Transverse colon (tissue), 4 donors: Measurements from ENCODE around the gene GPR152.

Source experiments
- CTCF ChIP-seq, 5 experiments: fragments of 200-600 bp in 3 of 5; fragments of 450-650 bp in 2 of 5; sonication (generic) in 3 of 5; IDR thresholded peaks; 1 replicate in 2 of 5; 2 replicates in 3 of 5; pipeline ENCODE4 v1.5.1; 2016 to 2017; ENCODE audit warnings: antibody characterized with exemption in 5 of 5, inconsistent platforms in 3 of 5, mild to moderate bottlenecking in 2 of 5, moderate library complexity in 1 of 5
- POLR2A ChIP-seq: fragments of 450-650 bp; IDR thresholded peaks from one replicate; pipeline ENCODE4 v1.6.1; 2016; ENCODE audit warnings: antibody characterized with exemption, mild to moderate bottlenecking, moderate library complexity
- POLR2AphosphoS5 ChIP-seq, 3 donors: sonication (generic); formaldehyde crosslinking; IDR thresholded peaks; one replicate each; pipeline ENCODE4 v1.6.1; 2016; ENCODE audit warnings: antibody characterized with exemption in 3 of 3

DNA sequence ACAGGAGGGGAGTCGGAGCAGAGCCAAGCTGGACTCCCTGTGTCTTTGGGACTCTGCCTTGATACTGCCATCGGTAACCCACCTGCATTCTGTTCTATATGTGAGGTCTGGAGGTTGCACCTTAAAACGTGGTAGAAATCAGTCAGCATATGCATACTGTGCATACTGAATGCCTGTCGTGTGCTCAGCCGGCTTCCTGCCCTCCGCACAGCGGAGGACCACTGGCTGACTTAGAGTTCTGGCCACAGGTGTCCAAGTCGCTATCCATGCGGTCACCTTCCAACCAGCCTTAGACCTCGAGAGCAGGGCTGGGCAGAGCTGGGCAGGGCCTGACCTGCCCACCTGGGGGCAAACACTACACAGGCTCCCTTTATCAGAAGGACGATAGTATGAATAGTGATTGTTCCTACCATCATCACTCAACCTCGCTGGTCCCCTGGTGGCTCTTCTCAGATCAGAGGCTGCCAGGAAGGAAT, 44.8 kb downstream of the GPR152 start:
- TF ChIP-seq POLR2AphosphoS5 (IDR thresholded peaks at IDR 0.05), result no peak
- TF ChIP-seq CTCF (IDR thresholded peaks at IDR 0.05), result no peak
- TF ChIP-seq POLR2A, result no peak
